Muscle of leg (tissue), 11 donors: ENCODE measurements around the gene SAP25. TPM values are rescaled to one million over a fixed set of nuclear protein-coding genes. Genes with fewer than 3 reads are reported as not detected.

Source experiments
- DNase-seq: peaks from one replicate; pipeline ENCODE4 v3.0.0; 2013
- H3K27ac ChIP-seq: one replicate; pipeline ENCODE4 v1.5.1; 2013; ENCODE audit warnings: mild to moderate bottlenecking, low read length, control low read depth
- H3K27me3 ChIP-seq: one replicate; pipeline ENCODE4 v1.6.1; 2013; ENCODE audit warnings: low read length; ENCODE audit not compliant: control insufficient read depth, insufficient read depth
- H3K36me3 ChIP-seq: one replicate; pipeline ENCODE4 v1.6.1; 2013; ENCODE audit warnings: low read length; ENCODE audit not compliant: control insufficient read depth, insufficient read depth
- H3K4me1 ChIP-seq: one replicate; pipeline ENCODE4 v1.6.1; 2013; ENCODE audit warnings: low read length; ENCODE audit not compliant: control insufficient read depth, insufficient read depth
- H3K4me3 ChIP-seq: one replicate; pipeline ENCODE4 v1.5.1; 2013; ENCODE audit warnings: low read length, control low read depth
- H3K9me3 ChIP-seq: replicated peaks from 2 replicates; pipeline ENCODE4 v1.6.1; 2013; ENCODE audit warnings: low read depth, low read length; ENCODE audit not compliant: control insufficient read depth
- WGBS: methylation state at CpG from one replicate; pipeline ENCODE4 v1.1.5; 2013; ENCODE audit warnings: missing lambda C conversion rate; ENCODE audit not compliant: insufficient coverage; 5-methylcytosine and 5-hydroxymethylcytosine counted together
- polyA plus RNA-seq, 8 donors: library from polyadenylated mRNA; unstranded; fragments of 120-200 nt; gene quantifications; one replicate each; pipeline versions ENCODE4 v1.2.1 to v1.2.3, GENCODE V29; 2013; ENCODE audit warnings: inconsistent platforms in 1 of 8, low replicate concordance in 1 of 8; ENCODE audit not compliant: insufficient read length in 8 of 8, insufficient read depth in 1 of 8
- total RNA-seq: library from RNA; stranded (reverse); fragments of 120-200 nt; gene quantifications from one replicate; pipeline ENCODE4 v1.2.4, GENCODE V29; 2013

The SAP25 gene
- total and polyA plus RNA-seq, 9 donors = 0.98 to 8.3 (median 3.7) TPM

DNA sequence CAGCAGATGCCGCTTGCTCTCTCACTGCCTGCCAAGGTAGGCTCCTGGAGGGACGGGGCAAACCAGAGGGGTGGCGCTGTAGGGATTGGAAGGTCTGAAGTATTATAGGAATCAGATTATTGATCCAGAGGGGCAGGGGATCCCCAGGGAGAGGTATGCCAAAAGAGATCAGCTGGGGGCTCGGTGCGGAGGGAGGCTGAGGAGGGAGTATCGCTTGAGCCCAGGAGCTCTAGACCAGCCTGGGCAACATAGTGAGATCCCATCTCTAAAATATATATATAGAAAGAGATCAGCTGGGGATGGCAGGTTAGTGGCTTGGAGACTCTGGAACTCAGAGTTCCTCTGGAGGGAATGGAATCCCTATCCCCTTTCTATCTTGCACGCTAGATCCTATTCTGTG is 21.5 kb upstream of the SAP25 start:
- Histone ChIP-seq H3K4me1 (peaks cover 3% of the 10 kb centered on the region), H3K4me3 (no peak overlapping the region), H3K27me3 (peaks cover 1% of the 10 kb centered on the region), H3K27ac (no peak overlapping the region), H3K9me3 (no peaks in the 10 kb centered on the region), H3K36me3 (no peaks in the 10 kb centered on the region)
- DNase-seq = no peak
- 100% methylated on average over 3 of the region's 7 CpGs for WGBS

DNA sequence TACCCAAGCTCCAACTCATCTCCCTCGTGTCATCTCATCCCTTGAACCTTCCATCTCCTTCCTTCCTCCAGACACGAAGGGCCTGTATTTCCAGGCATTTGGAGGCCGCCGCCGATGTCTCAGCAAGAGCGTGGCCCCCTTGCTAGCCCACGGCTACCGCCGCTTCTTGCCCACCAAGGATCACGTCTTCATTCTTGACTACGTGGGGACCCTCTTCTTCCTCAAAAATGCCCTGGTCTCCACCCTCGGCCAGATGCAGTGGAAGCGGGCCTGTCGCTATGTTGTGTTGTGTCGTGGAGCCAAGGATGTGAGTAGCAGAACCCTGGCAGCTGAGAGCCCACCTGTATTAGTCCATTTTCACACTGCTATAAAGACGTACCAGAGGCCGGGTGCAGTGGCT is 17.9 kb upstream of the SAP25 start:
- H3K27me3 ChIP-seq = peaks cover 10% of the 10 kb centered on the region
- peaks cover 14% of the 10 kb centered on the region for H3K4me1 ChIP-seq
- no peaks in the 10 kb centered on the region for H3K36me3 ChIP-seq
- WGBS = 90% methylated on average over 16 of the region's 17 CpGs
- no peaks in the 10 kb centered on the region for H3K9me3 ChIP-seq
- no peak for DNase-seq
- H3K4me3 ChIP-seq = no peak overlapping the region
- no peak overlapping the region for H3K27ac ChIP-seq

DNA sequence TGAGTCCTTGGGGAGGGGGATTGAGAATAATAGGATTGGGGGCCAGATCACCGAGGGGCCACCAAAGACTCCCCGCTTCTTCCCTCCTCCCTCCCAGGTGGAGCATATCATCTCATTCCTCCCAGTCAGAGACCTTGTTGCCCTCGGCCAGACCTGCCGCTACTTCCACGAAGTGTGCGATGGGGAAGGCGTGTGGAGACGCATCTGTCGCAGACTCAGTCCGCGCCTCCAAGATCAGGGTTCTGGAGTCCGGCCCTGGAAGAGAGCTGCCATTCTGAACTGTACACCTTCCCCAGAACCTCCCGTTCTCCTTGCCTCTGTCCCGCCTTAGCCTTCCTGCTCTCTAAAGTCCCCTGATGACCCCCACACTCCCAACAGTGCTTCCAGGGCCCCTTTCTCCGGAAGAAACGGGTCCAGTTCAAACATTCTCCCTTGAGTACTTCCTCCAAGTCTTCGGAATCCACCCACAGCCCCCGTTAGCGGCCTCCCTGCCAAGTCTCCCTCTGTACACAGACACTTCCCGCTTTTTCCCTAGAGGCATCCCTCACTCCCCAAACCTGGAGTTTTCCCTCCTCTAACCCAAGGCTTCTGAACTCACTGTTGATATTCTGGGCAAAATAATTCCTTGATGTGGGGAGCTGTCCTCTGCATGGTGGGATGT is 16.5 kb upstream of the SAP25 start:
- peak overlapping the region; percentile 75 for H3K27ac ChIP-seq
- H3K9me3 ChIP-seq = no peaks in the 10 kb centered on the region
- peak overlapping the region; percentile 38 for H3K4me3 ChIP-seq
- DNase-seq = peak; percentile 77
- peaks cover 17% of the 10 kb centered on the region for H3K4me1 ChIP-seq
- peaks cover 10% of the 10 kb centered on the region for H3K27me3 ChIP-seq
- 29% methylated on average over 18 of the region's 20 CpGs for WGBS
- H3K36me3 ChIP-seq = no peaks in the 10 kb centered on the region

DNA sequence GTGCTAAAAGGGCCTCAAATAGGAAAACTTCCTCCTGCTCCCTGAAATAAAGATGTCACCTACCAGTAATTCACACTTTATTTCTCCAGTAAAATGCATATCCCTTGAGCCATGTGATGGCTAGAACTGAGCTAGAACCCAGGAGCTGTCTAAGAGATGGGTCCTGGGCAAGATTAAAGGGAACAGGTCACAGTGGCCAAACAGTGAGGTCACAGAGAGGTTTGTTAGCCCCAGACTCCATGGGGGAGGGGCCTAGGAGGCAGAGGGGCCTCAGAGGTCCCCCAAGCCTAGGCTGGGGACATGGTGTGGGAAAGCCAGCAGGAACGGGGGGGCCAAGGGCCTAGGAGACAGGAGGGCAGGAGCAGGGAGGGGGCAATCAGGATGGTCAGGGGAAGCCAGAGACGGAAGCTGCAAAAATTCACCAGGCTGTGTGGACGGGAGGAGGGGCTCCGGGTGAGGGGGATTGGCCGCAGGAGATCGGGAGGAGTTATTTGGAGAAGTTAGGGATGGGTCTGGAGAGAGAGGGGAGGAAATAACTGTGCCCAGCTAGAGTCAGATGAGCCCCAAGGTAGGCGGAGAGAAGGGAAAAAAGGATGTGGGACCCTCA is 15.7 kb upstream of the SAP25 start:
- Histone ChIP-seq H3K27me3 (peaks cover 10% of the 10 kb centered on the region), H3K36me3 (no peaks in the 10 kb centered on the region), H3K9me3 (no peaks in the 10 kb centered on the region), H3K4me1 (peaks cover 25% of the 10 kb centered on the region), H3K27ac (peak overlapping the region; percentile 75), H3K4me3 (peak overlapping the region; percentile 38)
- DNase-seq = peak; percentile 41
- 13% methylated on average over 7 of the region's 7 CpGs for WGBS

DNA sequence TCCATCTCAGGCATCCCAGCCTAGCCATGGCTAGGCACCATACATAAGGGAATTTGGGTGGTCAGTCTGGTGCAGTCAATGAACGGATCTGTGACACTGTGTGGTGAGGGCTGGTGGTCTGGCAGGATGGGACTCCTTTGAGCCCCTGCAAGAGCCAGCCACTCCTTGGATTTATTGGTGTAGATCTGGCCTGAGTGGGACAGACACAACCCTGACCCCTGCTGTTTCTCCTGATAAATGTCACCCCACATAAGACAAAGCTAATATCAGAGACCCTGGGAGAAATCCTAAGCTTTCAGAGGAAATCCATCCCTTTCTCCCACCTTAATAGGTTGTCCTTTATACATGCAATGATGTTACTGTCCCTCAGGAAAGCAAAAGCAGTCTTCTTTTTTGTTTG is 14.7 kb upstream of the SAP25 start:
- 57% methylated on average over 1 of the region's 1 CpG for WGBS
- H3K4me3 ChIP-seq = no peak overlapping the region
- H3K9me3 ChIP-seq = no peaks in the 10 kb centered on the region
- no peak overlapping the region for H3K27ac ChIP-seq
- H3K36me3 ChIP-seq = no peaks in the 10 kb centered on the region
- no peak for DNase-seq
- H3K4me1 ChIP-seq = peaks cover 33% of the 10 kb centered on the region
- peaks cover 10% of the 10 kb centered on the region for H3K27me3 ChIP-seq

DNA sequence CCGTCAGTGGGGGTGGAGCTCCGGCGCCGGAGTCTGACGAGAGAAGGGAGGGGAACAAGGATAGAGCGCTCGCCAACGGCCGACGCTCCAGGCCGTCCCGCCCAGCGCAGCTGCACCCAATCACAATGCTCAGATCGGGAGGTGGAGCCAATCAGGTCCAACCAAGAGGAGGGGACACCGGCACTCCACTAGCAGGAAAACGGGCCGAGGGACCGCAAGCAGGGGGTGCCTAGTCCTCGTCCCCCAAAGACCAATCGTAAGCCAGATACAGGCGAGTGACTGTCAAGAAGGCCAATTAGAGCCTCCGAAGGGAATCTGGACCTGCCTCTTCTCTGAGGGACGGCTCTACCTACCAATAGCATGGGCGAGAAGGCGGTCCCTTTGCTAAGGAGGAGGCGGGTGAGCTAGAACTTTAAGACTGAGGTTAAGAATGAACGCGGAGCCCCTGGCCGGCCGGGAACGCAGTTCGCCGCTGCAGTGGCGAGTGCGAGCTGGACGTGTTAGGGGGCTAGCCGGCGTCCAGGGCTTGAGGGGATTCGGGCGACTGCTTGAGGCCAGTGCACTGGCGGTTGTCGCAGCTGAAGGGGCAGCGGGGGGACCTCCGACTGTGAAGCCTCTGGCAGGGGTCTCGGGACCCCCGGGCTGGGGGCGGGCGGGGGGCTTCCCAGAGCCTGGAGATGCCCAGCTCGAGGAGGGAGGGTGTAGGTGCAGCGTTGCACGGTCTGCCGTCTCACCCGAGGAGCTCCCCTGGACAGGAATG is 12.7 kb upstream of the SAP25 start, which contains the start of gene FBXO24:
FBXO24 (plus strand) TSS at position 63 of the 760 bp plus-strand sequence; CDS start at position 361, 298 bp downstream.
- 1% methylated on average over 52 of the region's 53 CpGs for WGBS
- Histone ChIP-seq H3K36me3 (peaks cover 18% of the 10 kb centered on the region), H3K4me3 (peak within 1 kb of the TSS; percentile 89), H3K4me1 (peaks cover 46% of the 10 kb centered on the region), H3K27ac (peak within 1 kb of the TSS; percentile 91), H3K9me3 (no peaks in the 10 kb centered on the region), H3K27me3 (peaks cover 10% of the 10 kb centered on the region)
- DNase-seq = peak; percentile 100

DNA sequence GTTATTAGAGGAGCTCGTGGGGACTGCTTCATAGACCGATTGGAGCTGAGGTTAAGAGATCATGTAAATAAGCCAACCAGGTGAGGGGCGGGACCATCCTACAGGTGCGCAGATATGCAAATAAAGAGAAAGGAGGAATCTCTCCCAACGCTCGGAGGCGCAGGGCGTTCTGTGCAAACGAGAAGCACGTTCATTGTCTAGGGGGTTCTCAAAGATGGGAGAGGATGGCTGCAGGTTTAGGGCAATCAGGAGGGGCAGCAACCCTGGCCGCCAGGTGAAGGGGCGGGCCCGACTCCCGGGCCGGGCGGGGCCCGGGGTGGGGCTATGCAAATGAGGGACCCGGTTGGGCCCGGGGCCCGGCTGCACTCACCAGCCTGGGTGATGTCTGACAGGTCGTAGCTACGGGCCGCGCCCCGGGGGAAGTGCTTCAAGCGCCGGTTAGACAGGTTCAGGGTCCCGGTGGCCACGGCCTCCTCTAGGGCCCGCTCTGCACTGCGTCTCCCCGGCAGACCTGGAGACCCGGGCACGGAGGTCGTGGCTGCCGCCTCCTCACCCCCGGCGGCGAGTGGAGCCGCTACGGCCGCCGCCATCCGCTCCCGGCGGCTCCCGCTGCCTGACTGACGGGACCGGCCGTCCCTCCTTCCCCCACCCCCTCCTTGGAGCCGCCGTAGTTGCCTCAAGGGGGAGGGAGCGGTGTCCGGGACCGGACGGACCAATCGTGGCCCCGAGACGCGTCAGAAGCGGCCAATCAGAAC is 12.0 kb upstream of the SAP25 start, which contains the start of gene LRCH4:
LRCH4 (minus strand) TSS at position 619 of the 755 bp plus-strand sequence; CDS start at position 590, 29 bp downstream.
- Histone ChIP-seq H3K4me1 (peaks cover 46% of the 10 kb centered on the region), H3K36me3 (peaks cover 25% of the 10 kb centered on the region), H3K27ac (peak within 1 kb of the TSS; percentile 91), H3K4me3 (peak within 1 kb of the TSS; percentile 89), H3K9me3 (no peaks in the 10 kb centered on the region), H3K27me3 (peaks cover 10% of the 10 kb centered on the region)
- no peak for DNase-seq
- under 1% methylated on average over 58 of the region's 61 CpGs for WGBS

DNA sequence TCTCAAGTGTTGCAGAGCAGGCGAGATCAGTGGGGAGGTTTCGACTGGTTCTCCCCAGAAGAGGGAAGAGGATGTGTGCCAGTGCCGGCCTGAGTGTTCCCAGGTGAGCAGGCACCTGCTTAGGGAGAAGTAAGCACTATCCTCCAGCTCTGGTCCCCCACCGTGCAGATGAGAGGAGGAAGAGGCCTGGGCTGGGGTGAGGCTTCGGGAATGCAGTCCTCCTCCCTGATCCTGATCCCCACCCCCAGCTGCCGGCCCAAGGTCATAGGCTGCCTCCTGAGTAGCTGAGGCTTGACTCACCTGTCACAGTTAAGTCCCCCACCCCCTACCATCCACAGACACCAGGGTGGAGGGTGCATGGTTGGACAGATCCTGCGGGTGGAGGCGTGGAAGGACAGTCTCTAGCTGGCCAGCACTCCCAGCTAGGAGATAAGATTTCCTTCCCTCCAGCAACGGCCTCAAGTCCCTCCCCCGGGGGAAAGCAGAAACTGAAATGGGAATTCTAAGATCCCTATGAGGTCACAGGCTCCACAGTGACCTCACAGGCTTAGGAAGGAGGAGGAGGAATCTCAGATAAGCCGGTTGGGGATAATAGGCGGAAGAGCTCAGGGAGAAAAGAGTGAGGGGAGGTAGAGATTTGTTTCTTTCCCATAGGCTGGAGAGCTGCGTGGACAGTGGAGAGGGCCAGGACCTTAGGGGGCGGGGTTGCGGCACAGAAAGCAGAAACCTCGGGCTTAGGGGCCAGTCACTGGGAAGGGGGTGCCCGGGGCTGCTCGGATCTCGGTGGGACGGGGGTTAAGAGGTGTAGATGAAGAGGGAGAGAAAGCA is 11.2 kb upstream of the SAP25 start:
- peak; percentile 74 for DNase-seq
- Histone ChIP-seq H3K4me3 (peak overlapping the region; percentile 89), H3K9me3 (no peaks in the 10 kb centered on the region), H3K4me1 (peaks cover 40% of the 10 kb centered on the region), H3K36me3 (peaks cover 33% of the 10 kb centered on the region), H3K27ac (peak overlapping the region; percentile 91), H3K27me3 (peaks cover 6% of the 10 kb centered on the region)
- WGBS = 1% methylated on average over 10 of the region's 20 CpGs

DNA sequence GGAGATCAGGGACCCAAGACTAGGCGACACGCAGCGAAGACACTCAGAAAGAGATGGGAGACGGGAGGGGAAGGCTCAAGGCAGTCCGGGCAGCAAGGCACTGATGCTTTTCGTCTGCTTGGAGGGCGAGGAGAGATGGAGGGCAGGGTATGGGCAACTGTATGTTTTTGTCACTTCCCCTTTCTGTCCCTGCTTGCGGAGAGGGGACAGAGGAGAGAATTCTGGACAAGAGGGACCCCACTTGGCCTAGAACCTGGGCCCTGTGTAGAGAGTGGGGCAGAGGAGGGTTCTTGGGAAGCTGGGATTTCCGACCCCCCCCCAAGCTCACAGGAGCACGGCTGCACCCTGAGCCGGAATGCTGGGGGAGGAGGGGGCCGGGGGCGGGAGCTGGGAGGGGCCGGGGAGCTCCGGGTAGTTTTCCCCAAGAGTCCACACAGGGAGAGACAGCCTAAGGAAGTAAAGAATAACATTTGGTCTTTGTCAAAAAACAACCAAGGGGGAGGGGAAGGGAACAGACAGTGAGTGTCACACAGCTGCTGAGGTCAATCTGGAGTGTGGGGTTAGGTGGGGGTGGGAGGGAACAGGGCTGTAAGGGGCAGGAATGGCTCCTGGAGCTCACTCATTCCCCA is 10.5 kb upstream of the SAP25 start:
- Histone ChIP-seq H3K4me3 (peak overlapping the region; percentile 89), H3K9me3 (no peaks in the 10 kb centered on the region), H3K4me1 (peaks cover 34% of the 10 kb centered on the region), H3K27ac (peak overlapping the region; percentile 91), H3K27me3 (no peaks in the 10 kb centered on the region), H3K36me3 (peaks cover 40% of the 10 kb centered on the region)
- WGBS = 15% methylated on average over 7 of the region's 15 CpGs
- peak; percentile 69 for DNase-seq
